ENCODE results near the gene ALDOB. TPM values are rescaled to one million over a fixed set of nuclear protein-coding genes. Genes with fewer than 3 reads are reported as not detected.
A peak's percentile ranks its signal among the peaks of the same experiment; 100 is the strongest.

The ALDOB gene
- total and polyA plus RNA-seq, 2 of the 13 experiments (the other 11 are each of a cell fraction or from before 2014, with no cell fraction given), result 0.29 to 0.97 TPM

- TF ChIP-seq, protein P1, sequence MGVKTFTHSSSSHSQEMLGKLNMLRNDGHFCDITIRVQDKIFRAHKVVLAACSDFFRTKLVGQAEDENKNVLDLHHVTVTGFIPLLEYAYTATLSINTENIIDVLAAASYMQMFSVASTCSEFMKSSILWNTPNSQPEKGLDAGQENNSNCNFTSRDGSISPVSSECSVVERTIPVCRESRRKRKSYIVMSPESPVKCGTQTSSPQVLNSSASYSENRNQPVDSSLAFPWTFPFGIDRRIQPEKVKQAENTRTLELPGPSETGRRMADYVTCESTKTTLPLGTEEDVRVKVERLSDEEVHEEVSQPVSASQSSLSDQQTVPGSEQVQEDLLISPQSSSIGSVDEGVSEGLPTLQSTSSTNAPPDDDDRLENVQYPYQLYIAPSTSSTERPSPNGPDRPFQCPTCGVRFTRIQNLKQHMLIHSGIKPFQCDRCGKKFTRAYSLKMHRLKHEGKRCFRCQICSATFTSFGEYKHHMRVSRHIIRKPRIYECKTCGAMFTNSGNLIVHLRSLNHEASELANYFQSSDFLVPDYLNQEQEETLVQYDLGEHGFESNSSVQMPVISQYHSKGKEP (CRISPR knock-in tag; IDR thresholded peaks at IDR 0.05), result no peak
- TF ChIP-seq ZEB1 (IDR thresholded peaks at IDR 0.05; ENCODE audit: insufficient replicate concordance, low read depth), result no peak
- TF ChIP-seq NCOA5 (CRISPR knock-in tag; IDR thresholded peaks at IDR 0.05), result no peak
- TF ChIP-seq ZNF629 (CRISPR knock-in tag; conservative IDR thresholded peaks at IDR 0.05), result no peak
- TF ChIP-seq ARID5B (CRISPR knock-in tag; IDR thresholded peaks at IDR 0.05), result peak; percentile 97
- no peak for TF ChIP-seq ZNF720 (CRISPR knock-in tag; IDR thresholded peaks at IDR 0.05)
- TF ChIP-seq TEAD3 (CRISPR knock-in tag; optimal IDR thresholded peaks at IDR 0.05; ENCODE audit: borderline replicate concordance), result peak; percentile 76
- 0 out of 2 replicates have a peak, but pooled peaks have one; percentile 29 for TF ChIP-seq ZSCAN20 (CRISPR knock-in tag; IDR thresholded peaks at IDR 0.05; ENCODE audit: borderline replicate concordance)
- no peak for TF ChIP-seq ZNF577 (CRISPR knock-in tag; IDR thresholded peaks at IDR 0.05; ENCODE audit: borderline replicate concordance, low read depth)
- TF ChIP-seq, protein P2, sequence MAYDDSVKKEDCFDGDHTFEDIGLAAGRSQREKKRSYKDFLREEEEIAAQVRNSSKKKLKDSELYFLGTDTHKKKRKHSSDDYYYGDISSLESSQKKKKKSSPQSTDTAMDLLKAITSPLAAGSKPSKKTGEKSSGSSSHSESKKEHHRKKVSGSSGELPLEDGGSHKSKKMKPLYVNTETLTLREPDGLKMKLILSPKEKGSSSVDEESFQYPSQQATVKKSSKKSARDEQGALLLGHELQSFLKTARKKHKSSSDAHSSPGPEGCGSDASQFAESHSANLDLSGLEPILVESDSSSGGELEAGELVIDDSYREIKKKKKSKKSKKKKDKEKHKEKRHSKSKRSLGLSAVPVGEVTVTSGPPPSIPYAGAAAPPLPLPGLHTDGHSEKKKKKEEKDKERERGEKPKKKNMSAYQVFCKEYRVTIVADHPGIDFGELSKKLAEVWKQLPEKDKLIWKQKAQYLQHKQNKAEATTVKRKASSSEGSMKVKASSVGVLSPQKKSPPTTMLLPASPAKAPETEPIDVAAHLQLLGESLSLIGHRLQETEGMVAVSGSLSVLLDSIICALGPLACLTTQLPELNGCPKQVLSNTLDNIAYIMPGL (CRISPR knock-in tag; IDR thresholded peaks at IDR 0.05; ENCODE audit: borderline replicate concordance in 1 of 2, low read depth in 1 of 2), result no peak
- TF ChIP-seq ZBTB33 (CRISPR knock-in tag; IDR thresholded peaks at IDR 0.05), result no peak
- no peak for TF ChIP-seq GZF1 (CRISPR knock-in tag; IDR thresholded peaks at IDR 0.05)
- no peak for TF ChIP-seq ZNF468 (CRISPR knock-in tag; IDR thresholded peaks at IDR 0.05)
- TF ChIP-seq SMAD9 (CRISPR knock-in tag; IDR thresholded peaks at IDR 0.05), result no peak
- TF ChIP-seq ZNF230 (CRISPR knock-in tag; IDR thresholded peaks at IDR 0.05), result no peak
- TF ChIP-seq HOMEZ (CRISPR knock-in tag; IDR thresholded peaks at IDR 0.05; ENCODE audit: low read depth), result peak; percentile 84; the same call in 1 of the 2 replicates
- TF ChIP-seq MEIS1 (CRISPR knock-in tag; IDR thresholded peaks at IDR 0.05; ENCODE audit: borderline replicate concordance), result 0 out of 2 replicates have a peak, but pooled peaks have one; percentile 37
- TF ChIP-seq ZNF552 (CRISPR knock-in tag; IDR thresholded peaks at IDR 0.05; ENCODE audit: borderline replicate concordance), result no peak
- peak; percentile 60; the same call in 1 of the 2 replicates for TF ChIP-seq ZNF232 (CRISPR knock-in tag; IDR thresholded peaks at IDR 0.05; ENCODE audit: borderline replicate concordance)
Measured at GRCh38 chr9:101421653-101422065, 13.9 kb downstream of the ALDOB start (continued).
